A549 (cell line): Measurements from ENCODE around the gene PCBP4. TPM values are rescaled to one million over a fixed set of nuclear protein-coding genes. Genes with fewer than 3 reads are reported as not detected.

Experiments used
- ATAC-seq, 2 experiments: fragments of 200-7000 bp in 1 of 2; fragments of >200 bp in 1 of 2; cut with Nextera tagmentation in 1 of 2; cut with Tn5 transposase in 1 of 2; 3 replicates each; pipeline versions ENCODE4 v1.8.0 to v1.9.1; 2018 to 2020; ENCODE audit warnings: mild to moderate bottlenecking in 1 of 2, moderate library complexity in 1 of 2
- CTCF ChIA-PET: fragments of 300-600 bp; sonication (Branson Sonifier 250); formaldehyde crosslinking; extraction: SDS; loops from one replicate; lab custom pipeline; 2021; ENCODE audit warnings: antibody characterized with exemption, inconsistent platforms; lab: Yijun Ruan, JAX
- POLR2A ChIA-PET: fragments of 350-600 bp; formaldehyde crosslinking; extraction: SDS; loops from one replicate; lab custom pipeline; 2021; ENCODE audit warnings: antibody characterized with exemption, inconsistent platforms; lab: Yijun Ruan, JAX
- DNase-seq, 2 experiments: peaks; one replicate each; pipeline versions ENCODE4 v3.0.0 to v3.0.0-alpha.2; 2011 to 2016; ENCODE audit warnings: low read depth in 1 of 2, low spot score in 1 of 2
- FAIRE-seq: peaks from 2 replicates; lab custom pipeline; 2011; peaks lifted over from hg19 to GRCh38; lab: Jason Lieb, UNC
- H3K27ac ChIP-seq, 2 experiments: fragments of >200 bp; sonication (Bioruptor Twin); formaldehyde crosslinking; 3 replicates each; pipeline ENCODE4 v1.5.1; 2016 to 2017
- H3K4me1 ChIP-seq: fragments of >200 bp; sonication (Bioruptor Twin); formaldehyde crosslinking; 3 replicates; pipeline ENCODE4 v1.6.1; 2016
- H3K4me2 ChIP-seq: fragments of >200 bp; sonication (Bioruptor Twin); formaldehyde crosslinking; 3 replicates; pipeline ENCODE4 v1.6.1; 2016
- H3K4me3 ChIP-seq: fragments of >200 bp; sonication (Bioruptor Twin); formaldehyde crosslinking; 3 replicates; pipeline ENCODE4 v1.5.1; 2016
- H3K9me3 ChIP-seq: fragments of >200 bp; sonication (Bioruptor Twin); formaldehyde crosslinking; 3 replicates; pipeline ENCODE4 v1.6.1; 2016
- E2F6 ChIP-seq: IDR thresholded peaks from 2 replicates; pipeline ENCODE4 v1.6.1; 2012; ENCODE audit warnings: low read depth, borderline replicate concordance
- EHMT2 ChIP-seq: fragments of 200-600 bp; sonication (generic); IDR thresholded peaks from 2 replicates; pipeline ENCODE4 v1.6.1; 2016; ENCODE audit warnings: antibody characterized with exemption, low read depth, mild to moderate bottlenecking, moderate library complexity
- EP300 ChIP-seq, 2 experiments: fragments of >200 bp; sonication (Bioruptor Twin); formaldehyde crosslinking; IDR thresholded peaks; 2 replicates in 1 of 2; 3 replicates in 1 of 2; pipeline ENCODE4 v1.6.1; 2016 to 2017
- ESRRA ChIP-seq: fragments of 150-350 bp; IDR thresholded peaks from 2 replicates; pipeline ENCODE4 v1.6.1; 2014; ENCODE audit warnings: mild to moderate bottlenecking, low read length, borderline replicate concordance
- FOXS1 ChIP-seq: fragments of 250-450 bp; sonication (Bioruptor Pico); IDR thresholded peaks from 2 replicates; pipeline ENCODE4 v1.5.0; 2020; ENCODE audit warnings: mild to moderate bottlenecking, moderate library complexity
- GATA3 ChIP-seq: IDR thresholded peaks from 2 replicates; pipeline ENCODE4 v1.6.1; 2012; ENCODE audit warnings: borderline replicate concordance
- HMGXB4 ChIP-seq: fragments of 250-450 bp; sonication (Bioruptor Pico); IDR thresholded peaks from 2 replicates; pipeline ENCODE4 v1.5.0; 2021; ENCODE audit warnings: mild to moderate bottlenecking, moderate library complexity, borderline replicate concordance
- HOXB5 ChIP-seq: fragments of 250-450 bp; sonication (Bioruptor Pico); IDR thresholded peaks from 2 replicates; pipeline ENCODE4 v1.5.0; 2020; ENCODE audit warnings: mild to moderate bottlenecking, moderate library complexity
- JUN ChIP-seq, 2 experiments: fragments of >200 bp; sonication (Bioruptor Twin); formaldehyde crosslinking; IDR thresholded peaks; 2 replicates in 1 of 2; 3 replicates in 1 of 2; pipeline ENCODE4 v1.6.1; 2016 to 2017
- KDM1A ChIP-seq: fragments of 200-600 bp; sonication (generic); IDR thresholded peaks from 2 replicates; pipeline ENCODE4 v1.6.1; 2016; ENCODE audit warnings: low read depth, mild to moderate bottlenecking
- MAFK ChIP-seq: fragments of 450-650 bp; IDR thresholded peaks from 2 replicates; pipeline ENCODE4 v1.6.1; 2014; ENCODE audit not compliant: partially characterized antibody
- NR3C1 ChIP-seq: fragments of >200 bp; sonication (Bioruptor Twin); formaldehyde crosslinking; IDR thresholded peaks from 3 replicates; pipeline ENCODE4 v1.6.1; 2017
- PHF8 ChIP-seq: fragments of 200-600 bp; sonication (generic); IDR thresholded peaks from 2 replicates; pipeline ENCODE4 v1.6.1; 2016; ENCODE audit warnings: low read depth, mild to moderate bottlenecking, antibody characterized with exemption, moderate library complexity, borderline replicate concordance
- RAD21 ChIP-seq, 2 experiments: fragments of >200 bp in 1 of 2; sonication (Bioruptor Twin) in 1 of 2; formaldehyde crosslinking in 1 of 2; IDR thresholded peaks in 1 of 2; conservative IDR thresholded peaks in 1 of 2; 2 replicates in 1 of 2; 3 replicates in 1 of 2; pipeline ENCODE4 v1.6.1; 2012 to 2018; ENCODE audit warnings: inconsistent platforms in 1 of 2
- RFX5 ChIP-seq: fragments of 450-650 bp; IDR thresholded peaks from 2 replicates; pipeline ENCODE4 v1.7.1; 2014; ENCODE audit warnings: antibody characterized with exemption, mild to moderate bottlenecking, moderate library complexity
- RNF2 ChIP-seq: fragments of 200-600 bp; sonication (generic); IDR thresholded peaks from 2 replicates; pipeline ENCODE4 v1.6.1; 2016; ENCODE audit warnings: low read depth, mild to moderate bottlenecking, antibody characterized with exemption, moderate library complexity, borderline replicate concordance
- SREBF2 ChIP-seq: fragments of 450-650 bp; IDR thresholded peaks from 2 replicates; pipeline ENCODE4 v1.6.1; 2014; ENCODE audit warnings: mild to moderate bottlenecking, moderate library complexity
- TP53 ChIP-seq: fragments of 250-450 bp; sonication (Bioruptor Pico); IDR thresholded peaks from 2 replicates; pipeline ENCODE4 v1.5.0; 2021; ENCODE audit warnings: mild to moderate bottlenecking, moderate library complexity
- USF2 ChIP-seq: fragments of 450-650 bp; IDR thresholded peaks from 2 replicates; pipeline ENCODE4 v1.6.1; 2014; ENCODE audit warnings: antibody characterized with exemption
- ZC3H11A ChIP-seq: fragments of 450-650 bp; IDR thresholded peaks from 2 replicates; pipeline ENCODE4 v1.6.1; 2014; ENCODE audit warnings: antibody characterized with exemption, mild to moderate bottlenecking
- ZNF302 ChIP-seq: fragments of 250-450 bp; sonication (Bioruptor Pico); IDR thresholded peaks from 2 replicates; pipeline ENCODE4 v1.9.0; 2021; ENCODE audit warnings: inconsistent platforms, mild to moderate bottlenecking, moderate library complexity
- ZSCAN20 ChIP-seq: fragments of 250-450 bp; sonication (Bioruptor Pico); IDR thresholded peaks from 2 replicates; pipeline ENCODE4 v1.8.0; 2022; ENCODE audit warnings: mild to moderate bottlenecking, moderate library complexity
- WGBS: methylation state at CpG from one replicate; pipeline ENCODE4 v1.1.6; 2017; ENCODE audit errors: missing lambda C conversion rate; 5-methylcytosine and 5-hydroxymethylcytosine counted together
- polyA plus RNA-seq, 4 experiments: library from polyadenylated mRNA; depleted of rRNA in 3 of 4; stranded (reverse); fragments of >200 nt; fragmentation: RNase III in 1 of 4; extraction: RNeasy Plus Mini Kit Qiagen cat#74134 plus additional on column Dnase treatment in 1 of 4; gene quantifications; 2 replicates in 3 of 4; 3 replicates in 1 of 4; pipeline ENCODE4 v1.2.3, GENCODE V29; 2011 to 2017

PCBP4 gene
- polyA plus RNA-seq, 2 of the 4 experiments (the other 2 are of a cell fraction) = 8.6 to 10.9 TPM

- WGBS = 72% methylated on average over 11 of the region's 11 CpGs
- ATAC-seq (no peak), DNase-seq (no peak), FAIRE-seq (no peak)
- Histone ChIP-seq H3K4me2 (no peak overlapping the region), H3K9me3 (no peaks in the 10 kb centered on the region), H3K4me3 (no peak overlapping the region), H3K4me1 (no peaks in the 10 kb centered on the region), H3K27ac (no peak overlapping the region)
- TF ChIP-seq KDM1A (no peak), EHMT2 (no peak), ESRRA (no peak), USF2 (no peak), RAD21 (conservative IDR thresholded peaks at IDR 0.05 in 1 of 2, IDR thresholded peaks at IDR 0.05 in 1 of 2) (no peak), RFX5 (no peak), FOXS1 (CRISPR knock-in tag) (no peak)
- ChIA-PET CTCF (interaction anchor here (0.7 to 1.6 kb wide), 2 partner anchors 22 to 102 kb away, joined by 3 read pairs; no protein-coding TSS in a partner anchor), POLR2A (no interaction called here)
These were observed 46.1 kb downstream of the PCBP4 start for GRCh38 chr3:51921081-51921578.

GRCh38 chr3:51916418-51916817 is 50.8 kb downstream of the PCBP4 start:
- POLR2A ChIA-PET = no interaction called here
- no peak overlapping the region for H3K4me3 ChIP-seq
- 36% methylated on average over 5 of the region's 5 CpGs for WGBS
- DNase-seq = no peak
- TF ChIP-seq JUN (IDR thresholded peaks at IDR 0.05) (no peak), ZSCAN20 (no peak), ZNF302 (CRISPR knock-in tag) (no peak), E2F6 (no peak), RFX5 (no peak), PHF8 (no peak), USF2 (no peak)
- TF ChIP-seq, all 56 proteins: peak for 0
- CTCF ChIA-PET = no interaction called here
- no peaks in the 10 kb centered on the region for H3K4me1 ChIP-seq
- no peak overlapping the region for H3K27ac ChIP-seq
- no peak for ATAC-seq
- FAIRE-seq = no peak
- no peaks in the 10 kb centered on the region for H3K9me3 ChIP-seq
- H3K4me2 ChIP-seq = no peak overlapping the region

GRCh38 chr3:51908026-51908425 is 59.2 kb downstream of the PCBP4 start:
- no peak overlapping the region for H3K4me2 ChIP-seq

More at GRCh38 chr3:51908026-51908425, 59.2 kb downstream of the PCBP4 start:
- ATAC-seq = no peak
- no peak for DNase-seq
- CTCF ChIA-PET = interaction anchor here (0.7 kb wide), 1 partner anchor 67 kb away, joined by 3 read pairs; no protein-coding TSS in a partner anchor
- H3K27ac ChIP-seq = no peak overlapping the region
- TF ChIP-seq NR3C1 = no peak
- TF ChIP-seq SREBF2 = no peak
- TF ChIP-seq ZNF302 (CRISPR knock-in tag) = no peak
- no peak for TF ChIP-seq EHMT2
- TF ChIP-seq JUN (IDR thresholded peaks at IDR 0.05) = no peak
- no peak for TF ChIP-seq HOXB5
- no peak for TF ChIP-seq RNF2
- TF ChIP-seq ZSCAN20 = no peak
- no peak for TF ChIP-seq ZC3H11A
- TF ChIP-seq GATA3 = no peak
- no peak for TF ChIP-seq HMGXB4 (CRISPR knock-in tag)
- no peak for TF ChIP-seq ESRRA
- TF ChIP-seq EP300 (IDR thresholded peaks at IDR 0.05) = no peak
- no peak for TF ChIP-seq RFX5
- no peak for TF ChIP-seq TP53 (CRISPR knock-in tag)
- no peak for TF ChIP-seq MAFK
- no peak for TF ChIP-seq KDM1A
- TF ChIP-seq, all 56 proteins: peak for 0
- H3K4me3 ChIP-seq = no peak overlapping the region
- POLR2A ChIA-PET = no interaction called here
- no peaks in the 10 kb centered on the region for H3K4me1 ChIP-seq
- no peak for FAIRE-seq
- peaks cover 7% of the 10 kb centered on the region; the same call in 2 of the 3 replicates for H3K9me3 ChIP-seq
- WGBS = 33% methylated on average over 4 of the region's 4 CpGs
